Stimulated activated CD8-positive, alpha-beta memory T cell treated with anti-CD3 and anti-CD28 coated beads, Interleukin-12 subunit alpha, Interleukin-12 subunit beta, amount 100 ng/mL, for 24 hours (primary cell): ENCODE data around the gene ARID1B.

Experiments used
- DNase-seq: peaks from one replicate; pipeline ENCODE4 v3.0.0-alpha.2; 2020; ENCODE audit errors: extremely low read depth

The ARID1B gene

DNA sequence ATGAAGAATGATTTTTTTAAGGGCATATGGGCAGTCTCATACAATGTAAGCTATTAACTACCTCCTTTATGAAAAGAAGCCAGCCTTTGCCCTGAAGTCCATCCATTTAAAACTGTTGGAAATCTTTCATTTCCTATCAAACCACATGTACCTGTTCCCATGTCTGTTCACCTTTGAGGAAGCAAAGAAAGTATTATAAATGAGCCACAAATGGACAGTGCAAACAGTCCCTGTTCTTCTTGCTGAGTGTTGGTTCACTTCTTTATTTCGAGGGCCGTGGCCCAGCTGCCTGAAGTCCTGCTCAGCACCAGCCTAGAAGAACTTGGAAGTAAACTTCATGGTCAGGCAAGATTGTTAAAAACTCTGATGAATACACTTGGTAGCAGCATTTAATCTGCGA is 433.8 kb downstream of the ARID1B start:
- DNase-seq: no peak

- no peak for DNase-seq
Observed at GRCh38 chr6:157211603-157212455, 434.7 kb downstream of the ARID1B start.

DNA sequence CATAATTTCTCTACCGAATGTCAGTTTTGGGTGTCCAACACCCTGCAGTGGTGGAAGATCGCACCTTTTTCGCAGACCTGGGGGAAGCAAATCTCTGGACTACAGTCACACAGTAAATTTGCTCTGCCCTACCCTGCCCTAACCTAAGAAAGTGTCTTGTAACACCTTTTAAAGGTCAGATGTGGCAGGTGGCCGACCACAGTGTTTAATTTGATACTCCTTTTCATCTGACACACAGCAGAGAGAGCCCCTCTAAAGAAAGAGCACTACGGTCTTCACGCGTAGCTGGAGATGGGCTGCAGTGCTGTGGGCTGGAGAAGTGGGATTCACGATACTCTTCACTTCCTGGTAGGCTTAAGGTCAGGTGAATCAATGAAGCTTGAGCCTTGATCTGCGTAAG is 436.2 kb downstream of the ARID1B start:
- DNase-seq: no peak

- DNase-seq: no peak
Observed at GRCh38 chr6:157213907-157214565, 436.9 kb downstream of the ARID1B start.

DNA sequence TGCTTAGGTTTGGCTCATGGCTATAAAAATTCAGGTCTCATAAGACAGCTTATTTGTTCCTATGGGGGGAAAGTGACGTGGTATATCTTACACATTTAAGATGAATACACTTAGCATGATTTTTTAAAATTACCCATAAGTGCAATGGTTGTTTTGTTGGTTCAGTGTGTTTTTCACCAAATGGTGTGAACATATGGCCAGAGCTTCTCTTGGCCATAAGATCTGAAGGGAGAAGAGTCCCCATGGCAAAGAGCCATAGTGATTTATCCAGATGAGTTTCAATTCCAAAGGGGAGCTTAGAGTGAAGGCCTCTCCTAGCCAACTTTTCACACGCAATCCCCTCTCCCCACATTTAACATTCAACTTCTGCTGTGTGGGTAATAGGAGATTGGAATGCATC is 438.5 kb downstream of the ARID1B start:
- no peak for DNase-seq

DNA sequence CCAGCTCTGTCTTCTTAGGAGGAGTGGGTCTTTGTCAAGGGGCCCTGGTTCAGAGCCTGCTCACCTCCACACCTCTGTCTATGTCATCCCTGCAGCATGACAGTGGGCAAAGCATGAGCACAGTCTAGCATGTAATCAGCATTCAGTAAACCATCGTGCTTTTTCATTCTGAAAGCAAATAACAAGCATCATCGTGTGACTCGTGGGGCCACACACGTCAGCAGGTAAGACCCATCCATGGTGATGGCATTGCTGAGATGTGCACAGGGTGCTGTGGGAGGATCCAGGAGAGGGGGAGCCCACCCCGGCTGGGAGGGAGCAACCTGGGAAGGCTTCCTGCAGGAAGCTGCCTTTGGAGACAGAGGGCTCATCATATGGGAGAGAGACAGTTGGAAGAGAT is 439.4 kb downstream of the ARID1B start:
- no peak for DNase-seq

DNA sequence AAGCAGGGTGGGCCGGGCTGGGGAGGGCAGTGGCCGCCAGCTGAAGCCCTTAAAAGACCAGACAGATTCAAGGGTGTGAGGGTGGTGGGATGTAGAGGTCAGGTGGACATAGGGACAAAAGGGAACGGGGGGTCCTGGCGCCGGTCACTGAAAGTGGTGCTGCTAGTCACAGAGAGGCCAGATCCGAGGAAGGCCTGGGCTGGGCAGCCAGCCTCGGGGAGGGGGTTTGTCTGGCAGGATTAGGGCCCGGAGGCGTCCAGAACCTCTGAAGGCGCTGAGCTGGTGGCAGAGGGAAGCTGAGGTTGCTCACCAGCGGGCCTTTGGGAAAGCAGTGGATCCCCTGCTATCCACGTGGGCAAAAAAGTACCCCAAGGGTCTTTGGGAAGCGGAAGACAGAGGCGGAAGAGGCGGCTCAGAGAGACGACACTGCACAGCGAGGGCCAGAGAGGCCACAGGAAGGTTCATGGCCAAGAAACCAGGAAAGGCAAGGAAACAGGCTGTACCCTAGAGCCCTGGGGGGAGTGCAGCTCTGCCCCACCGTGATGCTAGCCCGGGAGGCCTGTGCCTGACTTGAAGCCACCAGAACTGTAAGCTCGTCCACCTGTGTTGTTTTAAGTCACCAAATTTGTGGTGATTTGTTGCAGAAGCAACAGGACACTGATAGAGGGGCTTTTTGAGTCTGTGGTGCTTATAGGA is 440.2 kb downstream of the ARID1B start:
- no peak for DNase-seq

GRCh38 chr6:157217894-157218370 is 440.8 kb downstream of the ARID1B start:
- no peak for DNase-seq

DNA sequence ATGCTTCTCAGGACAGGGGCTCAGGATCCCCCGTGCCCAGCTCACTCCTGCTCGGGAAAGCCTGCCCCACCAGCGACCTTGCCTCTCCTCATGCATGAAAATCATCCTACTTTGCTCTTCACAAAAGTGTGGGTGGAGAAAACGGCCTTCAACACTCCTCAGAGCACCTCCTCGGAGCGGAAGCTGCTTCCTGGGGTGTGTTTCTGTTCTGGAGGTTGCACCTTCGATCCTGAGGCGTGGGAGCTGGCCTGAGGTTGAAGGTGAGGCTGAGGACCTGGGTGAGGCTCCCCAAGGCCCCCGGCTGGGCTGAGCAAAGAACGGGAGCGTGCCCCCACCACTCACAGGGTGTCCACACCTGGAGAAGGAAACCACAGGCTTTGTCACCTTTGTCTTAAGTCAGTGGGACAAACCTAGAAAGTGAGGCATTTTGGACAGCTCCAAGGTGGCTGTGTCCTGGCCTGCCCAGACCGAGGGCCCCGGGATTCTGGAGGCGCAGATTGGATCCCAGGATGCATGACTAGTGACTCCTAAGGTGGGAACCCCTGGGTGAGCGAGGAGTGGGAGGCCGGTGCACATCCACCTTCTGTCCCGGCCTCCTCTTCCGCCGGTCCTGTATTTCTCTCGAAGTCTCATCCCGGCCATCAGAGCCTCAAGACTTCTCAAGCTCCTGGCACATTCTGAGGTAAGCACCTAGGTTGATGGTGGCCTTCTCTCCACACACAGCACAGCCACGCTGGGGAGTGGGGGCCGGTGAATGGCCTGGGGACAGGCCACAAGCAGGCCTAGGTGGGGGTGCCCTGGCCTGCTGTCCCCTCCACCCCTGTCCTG is 441.4 kb downstream of the ARID1B start:
- DNase-seq: no peak

DNA sequence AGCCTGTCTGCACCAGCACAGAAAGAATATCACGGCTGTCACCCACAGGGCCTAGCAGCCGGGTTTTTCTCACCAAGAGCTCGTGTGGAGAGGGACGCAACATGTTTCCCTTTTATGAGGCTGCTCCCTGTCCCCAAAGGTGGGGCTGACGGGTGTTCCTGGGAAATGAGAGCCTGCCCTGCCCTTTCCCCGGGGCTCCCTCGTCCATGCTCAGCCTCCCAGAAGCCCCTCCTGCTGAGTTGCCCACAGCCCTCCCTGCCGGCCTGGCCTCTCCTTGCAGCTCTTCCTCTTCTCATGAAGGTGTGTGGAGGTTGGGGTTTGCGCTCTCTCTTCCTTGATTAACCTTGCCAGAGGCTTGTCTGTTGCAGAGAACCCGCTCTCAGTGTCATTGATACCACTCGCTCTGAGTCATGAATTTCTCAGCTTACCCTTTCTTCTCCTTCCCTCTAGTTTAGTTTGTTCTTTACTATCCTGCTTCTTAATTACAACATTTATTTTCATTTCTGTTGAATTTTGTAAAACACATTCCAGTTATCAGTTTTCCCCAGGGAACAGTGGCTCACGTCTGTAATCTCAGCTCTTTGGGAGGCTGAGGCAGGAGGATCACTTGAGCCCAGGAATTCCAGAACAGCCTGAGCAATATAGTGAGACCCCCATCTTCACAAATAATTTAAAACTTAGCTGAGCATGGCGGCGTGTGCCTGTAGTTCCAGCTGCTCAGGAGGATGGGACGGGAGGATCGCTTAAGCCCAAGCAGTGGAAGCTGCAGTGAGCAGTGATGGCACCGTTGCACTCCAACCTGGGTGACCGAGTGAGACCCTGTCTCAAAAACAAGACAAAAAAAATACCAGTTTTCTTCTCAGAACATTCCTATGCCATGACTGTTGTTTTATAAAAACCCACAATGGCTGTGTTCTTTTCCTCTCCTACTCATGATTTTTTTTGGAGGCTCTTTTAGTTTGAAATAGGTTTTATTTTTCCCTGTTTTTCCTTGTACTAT is 442.3 kb downstream of the ARID1B start:
- DNase-seq: no peak

- no peak for DNase-seq
Observed at GRCh38 chr6:157220485-157220884, 443.3 kb downstream of the ARID1B start.

DNA sequence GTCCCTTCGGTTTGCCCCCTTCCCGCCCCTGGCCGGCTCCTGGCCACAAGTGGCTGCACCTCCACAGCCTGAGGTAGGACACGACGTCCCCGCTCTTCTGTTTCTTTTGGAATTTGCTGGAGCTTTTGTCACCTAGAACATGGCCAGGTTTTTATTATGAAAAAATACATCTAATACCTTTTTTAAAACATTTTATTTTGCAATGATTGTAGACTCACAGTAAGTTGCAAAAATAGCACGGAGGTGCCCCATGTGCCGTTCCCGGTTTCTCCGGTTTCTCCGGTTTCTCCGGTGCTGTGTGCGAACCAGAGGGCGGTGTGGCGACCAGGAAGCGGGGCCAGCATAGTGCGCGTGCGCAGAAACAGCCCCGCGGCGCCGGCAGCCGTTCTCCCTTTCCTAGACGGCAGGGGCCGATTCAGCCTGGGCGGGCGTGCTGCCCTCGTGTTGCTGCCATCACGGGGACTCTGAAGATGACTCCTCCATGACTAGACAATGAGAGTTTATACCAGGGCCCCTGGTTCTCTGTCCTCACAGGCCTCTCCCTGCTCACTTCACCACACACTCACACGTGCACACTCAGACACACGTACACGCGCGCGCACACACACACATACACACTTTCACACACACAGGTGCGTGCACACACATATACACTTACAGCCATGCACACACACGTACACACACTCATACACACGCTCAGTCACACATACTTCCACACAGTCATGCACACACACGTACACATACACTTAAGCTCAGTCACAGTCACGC is 444.1 kb downstream of the ARID1B start:
- DNase-seq: peak; percentile 59

GRCh38 chr6:157221817-157222175 is 444.6 kb downstream of the ARID1B start:
- no peak for DNase-seq

- DNase-seq: no peak
Observed at GRCh38 chr6:157222201-157222981, 445.2 kb downstream of the ARID1B start.

DNA sequence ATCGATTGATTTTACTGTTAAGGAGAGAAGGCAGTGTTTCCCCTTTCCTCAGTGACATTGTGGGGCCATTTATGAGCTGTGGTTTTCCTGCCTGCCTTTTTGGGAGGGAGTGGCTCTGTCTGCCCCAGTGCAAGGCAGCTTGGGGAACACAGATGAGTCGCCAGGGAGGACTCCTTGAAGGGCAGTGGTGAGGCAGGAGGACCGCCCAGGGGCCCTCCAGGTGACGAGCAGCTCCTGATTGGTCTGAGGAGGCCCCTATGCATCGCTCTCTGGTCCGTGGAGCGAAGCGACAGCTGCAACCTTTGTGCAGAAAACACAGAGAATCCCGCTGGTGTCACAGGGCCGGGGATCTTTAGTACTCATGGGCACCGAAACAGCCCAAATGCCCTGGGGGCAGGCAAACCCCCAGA is 445.8 kb downstream of the ARID1B start:
- no peak for DNase-seq

GRCh38 chr6:157223511-157223910 is 446.3 kb downstream of the ARID1B start:
- DNase-seq: no peak

DNA sequence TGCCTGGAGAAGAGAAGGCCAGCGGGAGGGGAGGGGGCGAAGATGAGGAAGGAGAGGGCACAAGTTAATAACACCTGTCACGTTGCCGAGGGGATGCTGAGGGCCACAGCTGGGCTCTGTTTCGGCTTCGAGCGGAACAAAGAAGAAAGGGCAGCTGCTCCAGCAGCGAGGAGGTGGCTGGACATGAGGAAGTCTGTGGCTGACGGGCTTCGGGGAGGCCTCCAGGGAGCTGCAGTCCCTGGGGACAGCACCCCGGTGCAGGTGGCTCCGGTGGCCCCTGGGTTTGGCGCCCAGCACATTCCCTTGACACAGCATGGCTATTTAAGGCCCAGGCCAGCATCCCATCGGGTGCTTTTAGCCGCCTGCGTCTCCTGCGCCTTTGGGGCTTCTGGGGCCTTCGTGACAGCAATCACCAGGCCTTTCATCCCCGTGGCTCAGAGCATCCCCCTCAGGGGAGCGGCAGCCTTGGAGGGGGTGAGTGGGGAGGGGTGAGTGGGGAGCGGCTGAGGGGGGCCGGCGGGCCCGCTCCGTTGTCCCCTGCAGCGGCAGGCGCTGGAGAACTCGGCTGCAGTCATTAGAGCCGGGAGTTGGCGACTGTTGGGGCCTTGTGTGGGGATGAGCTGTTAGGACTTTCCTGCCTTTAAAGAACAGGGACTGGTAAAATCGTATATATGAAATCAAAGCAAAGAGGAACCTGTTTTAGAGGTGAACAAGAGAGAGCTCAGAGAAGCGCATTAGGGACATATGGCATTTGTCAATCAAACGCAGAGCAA is 447.2 kb downstream of the ARID1B start:
- no peak for DNase-seq

DNA sequence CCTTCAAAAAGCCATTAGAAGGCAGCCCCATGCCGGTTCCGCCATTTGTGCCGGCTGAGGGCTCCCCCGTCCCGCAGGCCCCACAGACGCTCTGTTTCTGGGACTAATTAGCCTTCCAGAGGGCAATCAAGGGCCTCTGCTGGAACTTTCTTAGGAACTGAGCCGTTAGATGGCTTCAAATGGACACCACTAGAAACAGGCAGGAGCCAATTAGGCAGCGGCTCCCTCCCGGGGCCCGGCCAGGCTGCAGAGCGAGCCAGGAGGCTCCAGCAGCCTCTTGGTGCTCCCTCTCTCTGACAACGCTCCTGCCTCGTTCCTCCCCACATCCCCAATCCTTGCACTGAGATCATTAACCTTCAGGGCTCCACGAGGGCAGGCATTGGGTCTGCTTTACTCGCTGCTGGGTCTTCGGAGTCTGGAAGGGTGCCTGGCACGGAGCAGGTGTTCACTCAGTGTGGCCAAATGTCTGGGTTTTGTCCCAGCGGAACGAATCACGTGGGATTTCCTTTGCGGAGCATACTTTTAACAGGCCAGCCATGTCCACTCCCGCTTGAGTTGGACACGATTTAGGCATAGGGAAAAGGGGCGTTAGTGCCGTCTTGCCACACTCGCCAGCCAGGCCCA is 447.9 kb downstream of the ARID1B start:
- DNase-seq: no peak
